GM23338 (cell line): ENCODE measurements around the gene SF3A1. TPM values are rescaled to one million over a fixed set of nuclear protein-coding genes. Genes with fewer than 3 reads are reported as not detected.

Experiments
- ATAC-seq: fragments of 200-7000 bp; cut with Tn5 transposase; 3 replicates; pipeline ENCODE4 v1.9.1; 2020
- DNase-seq: peaks from one replicate; pipeline ENCODE4 v3.0.0-alpha.2; 2015; ENCODE audit warnings: low spot score
- H2AFZ ChIP-seq: fragments of 200-600 bp; sonication (generic); 2 replicates; pipeline ENCODE4 v1.8.0; 2016; ENCODE audit warnings: antibody characterized with exemption, mild to moderate bottlenecking, moderate library complexity
- H3F3A ChIP-seq: fragments of 200-600 bp; sonication (generic); replicated peaks from 2 replicates; pipeline ENCODE4 v1.8.0; 2017; ENCODE audit warnings: antibody characterized with exemption, mixed run types, low read depth
- H3K27ac ChIP-seq: fragments of 200-600 bp; sonication (generic); 2 replicates; pipeline ENCODE4 v1.6.1; 2016; ENCODE audit warnings: low read depth
- H3K27me3 ChIP-seq: fragments of 200-600 bp; sonication (generic); 2 replicates; pipeline ENCODE4 v1.8.0; 2016; ENCODE audit warnings: mild to moderate bottlenecking, mixed run types, moderate library complexity; ENCODE audit not compliant: insufficient read depth
- H3K36me3 ChIP-seq: fragments of 200-600 bp; sonication (generic); 2 replicates; pipeline ENCODE4 v1.8.0; 2016; ENCODE audit warnings: mild to moderate bottlenecking; ENCODE audit not compliant: insufficient read depth
- H3K4me1 ChIP-seq: fragments of 200-600 bp; sonication (generic); 2 replicates; pipeline ENCODE4 v1.8.0; 2016; ENCODE audit warnings: mild to moderate bottlenecking, moderate library complexity; ENCODE audit not compliant: insufficient read depth
- H3K4me2 ChIP-seq: fragments of 200-600 bp; sonication (generic); 2 replicates; pipeline ENCODE4 v1.7.1; 2017; ENCODE audit warnings: mixed run types
- H3K4me3 ChIP-seq: fragments of 200-600 bp; sonication (generic); 2 replicates; pipeline ENCODE4 v1.6.1; 2016; ENCODE audit warnings: mixed run types
- H3K79me2 ChIP-seq: fragments of 200-600 bp; sonication (generic); replicated peaks from 2 replicates; pipeline ENCODE4 v1.8.0; 2017; ENCODE audit warnings: mild to moderate bottlenecking; ENCODE audit not compliant: insufficient read depth
- H3K9me2 ChIP-seq: fragments of 200-600 bp; sonication (generic); 2 replicates; pipeline ENCODE4 v1.8.0; 2017; ENCODE audit not compliant: insufficient read depth
- H4K20me1 ChIP-seq: fragments of 200-600 bp; sonication (generic); replicated peaks from 2 replicates; pipeline ENCODE4 v1.8.0; 2017; ENCODE audit warnings: mild to moderate bottlenecking; ENCODE audit not compliant: insufficient read depth
- H3K27ac Mint-ChIP-seq: 2 replicates; pipeline ENCODE4 v1.8.0; 2020; ENCODE audit warnings: inconsistent platforms, mild to moderate bottlenecking, moderate library complexity, mixed read lengths
- H3K27me3 Mint-ChIP-seq: 3 replicates; pipeline ENCODE4 v1.8.0; 2022; ENCODE audit warnings: low read depth, mild to moderate bottlenecking, moderate library complexity, mixed read lengths, inconsistent platforms; ENCODE audit not compliant: insufficient read depth, poor library complexity
- H3K36me3 Mint-ChIP-seq: 3 replicates; pipeline ENCODE4 v1.8.0; 2021; ENCODE audit warnings: low read depth, mild to moderate bottlenecking, inconsistent platforms, moderate library complexity, mixed read lengths
- H3K4me1 Mint-ChIP-seq: 3 replicates; pipeline ENCODE4 v1.8.0; 2020; ENCODE audit warnings: mild to moderate bottlenecking, inconsistent platforms, mixed read lengths
- H3K4me3 Mint-ChIP-seq: 3 replicates; pipeline ENCODE4 v1.8.0; 2021; ENCODE audit warnings: moderate library complexity, mild to moderate bottlenecking, inconsistent platforms, mixed read lengths
- H3K9me3 Mint-ChIP-seq: 3 replicates; pipeline ENCODE4 v1.8.0; 2020; ENCODE audit warnings: moderate library complexity, mild to moderate bottlenecking, inconsistent platforms, mixed read lengths
- CREB1 ChIP-seq: fragments of 250-450 bp; sonication (Bioruptor Pico); IDR thresholded peaks from 2 replicates; pipeline ENCODE4 v1.5.0; 2020; ENCODE audit warnings: low read depth, mild to moderate bottlenecking, moderate library complexity
- ETS1 ChIP-seq: IDR thresholded peaks from 2 replicates; pipeline ENCODE4 v1.6.1; 2016; ENCODE audit warnings: antibody characterized with exemption
- EZH2phosphoT487 ChIP-seq: fragments of 200-600 bp; sonication (generic); IDR thresholded peaks from one replicate; pipeline ENCODE4 v1.8.1; 2018; ENCODE audit warnings: antibody characterized with exemption; ENCODE audit not compliant: unreplicated experiment
- JUNB ChIP-seq: IDR thresholded peaks from one replicate; pipeline ENCODE4 v1.6.1; 2016; ENCODE audit warnings: antibody characterized with exemption; ENCODE audit not compliant: unreplicated experiment
- POLR2AphosphoS5 ChIP-seq: IDR thresholded peaks from 2 replicates; pipeline ENCODE4 v1.6.1; 2016; ENCODE audit warnings: antibody characterized with exemption, low read depth
- STAT1 ChIP-seq: IDR thresholded peaks from one replicate; pipeline ENCODE4 v1.6.1; 2016; ENCODE audit warnings: antibody characterized with exemption; ENCODE audit not compliant: unreplicated experiment
- ZNF114 ChIP-seq: fragments of 250-450 bp; sonication (Bioruptor Pico); IDR thresholded peaks from 2 replicates; pipeline ENCODE4 v1.5.0; 2020; ENCODE audit warnings: mild to moderate bottlenecking, moderate library complexity
- ZNF331 ChIP-seq: fragments of 250-450 bp; sonication (Bioruptor Pico); IDR thresholded peaks from 2 replicates; pipeline ENCODE4 v1.5.0; 2020; ENCODE audit warnings: low read depth, mild to moderate bottlenecking, moderate library complexity
- ZNF462 ChIP-seq: fragments of 250-450 bp; sonication (Bioruptor Pico); IDR thresholded peaks from 2 replicates; pipeline ENCODE4 v1.5.0; 2020; ENCODE audit warnings: mild to moderate bottlenecking, moderate library complexity
- polyA plus RNA-seq: library from polyadenylated mRNA; unstranded; fragments of >200 nt; fragmentation: Nextera tagmentation; extraction: Ambion mirVana; gene quantifications from 2 replicates; pipeline ENCODE4 v1.2.1, GENCODE V29; 2016
- total RNA-seq: library from RNA; depleted of rRNA; stranded (reverse); fragments of >200 nt; shearing (Covaris generic); gene quantifications from 2 replicates; pipeline ENCODE4 v1.2.3, GENCODE V29; 2014

The SF3A1 gene
- total and polyA plus RNA-seq, 2 experiments from 2014 or later = 107 to 108 TPM

- DNase-seq = peak; percentile 100
- Histone ChIP-seq H3K4me1 (peaks cover 14% of the 10 kb centered on the region; the same call in 1 of the 2 replicates), H3K27ac (peak within 1 kb of the TSS; percentile 78; the same call in 1 of the 2 replicates), H3K27me3 (peaks cover 7% of the 10 kb centered on the region; the same call in 1 of the 2 replicates), H4K20me1 (no peaks in the 10 kb centered on the region; the same call in 1 of the 2 replicates), H3K4me2 (peak within 1 kb of the TSS; percentile 91), H3K9me2 (no peaks in the 10 kb centered on the region), H2AFZ (peak within 1 kb of the TSS; percentile 93), H3F3A (peaks cover 11% of the 10 kb centered on the region), H3K4me3 (peak within 1 kb of the TSS; percentile 75), H3K79me2 (no peaks in the 10 kb centered on the region), H3K36me3 (no peaks in the 10 kb centered on the region)
- peak; percentile 59; the same call in 1 of the 2 replicates for TF ChIP-seq CREB1 (CRISPR knock-in tag)
- TF ChIP-seq POLR2AphosphoS5 = peak; percentile 81
- no peak for TF ChIP-seq ZNF114 (CRISPR knock-in tag)
- peaks cover 14% of the 10 kb centered on the region; the same call in 2 of the 3 replicates for H3K4me1 Mint-ChIP-seq
- no peak within 1 kb of the TSS for H3K27ac Mint-ChIP-seq
- H3K27me3 Mint-ChIP-seq = peaks cover 21% of the 10 kb centered on the region
- no peaks in the 10 kb centered on the region for H3K9me3 Mint-ChIP-seq
- ATAC-seq = peak; percentile 72
- no peaks in the 10 kb centered on the region for H3K36me3 Mint-ChIP-seq
- peak within 1 kb of the TSS; percentile 79 for H3K4me3 Mint-ChIP-seq
Measured at GRCh38 chr22:30289141-30289979, 67.3 kb downstream of the SF3A1 start, which contains the start of gene CASTOR1. Gene CASTOR1, minus strand, starts transcription at chr22:30289505. Its CDS starts 8 bp downstream, at chr22:30289497.

GRCh38 chr22:30288419-30289140 is 68.1 kb downstream of the SF3A1 start:
- peaks cover 11% of the 10 kb centered on the region for H3F3A ChIP-seq
- H3K27ac ChIP-seq = peak overlapping the region; percentile 78; the same call in 1 of the 2 replicates
- H3K36me3 ChIP-seq = no peaks in the 10 kb centered on the region
- peaks cover 14% of the 10 kb centered on the region; the same call in 2 of the 3 replicates for H3K4me1 Mint-ChIP-seq
- H3K9me3 Mint-ChIP-seq = no peaks in the 10 kb centered on the region
- ATAC-seq = no peak
- no peak overlapping the region for H3K27ac Mint-ChIP-seq
- H4K20me1 ChIP-seq = no peaks in the 10 kb centered on the region; the same call in 1 of the 2 replicates
- H3K4me2 ChIP-seq = peak overlapping the region; percentile 91
- H3K27me3 ChIP-seq = peaks cover 7% of the 10 kb centered on the region; the same call in 1 of the 2 replicates
- H3K4me3 Mint-ChIP-seq = peak overlapping the region; percentile 79
- no peaks in the 10 kb centered on the region for H3K9me2 ChIP-seq
- peaks cover 22% of the 10 kb centered on the region for H3K27me3 Mint-ChIP-seq
- no peaks in the 10 kb centered on the region for H3K79me2 ChIP-seq
- H3K4me3 ChIP-seq = peak overlapping the region; percentile 75
- peak overlapping the region; percentile 74; the same call in 1 of the 2 replicates for H2AFZ ChIP-seq
- no peaks in the 10 kb centered on the region for H3K36me3 Mint-ChIP-seq
- peaks cover 14% of the 10 kb centered on the region; the same call in 1 of the 2 replicates for H3K4me1 ChIP-seq
- no peak for DNase-seq
- TF ChIP-seq ZNF462 (no peak), JUNB (no peak), STAT1 (no peak), ZNF114 (CRISPR knock-in tag) (no peak), ETS1 (no peak), EZH2phosphoT487 (no peak), ZNF331 (CRISPR knock-in tag) (no peak), POLR2AphosphoS5 (no peak)
